Liver (tissue), 9 donors: Measurements from ENCODE around the gene PHLPP1. TPM values are rescaled to one million over a fixed set of nuclear protein-coding genes. Genes with fewer than 3 reads are reported as not detected.

Experiments
- DNase-seq: peaks from one replicate; pipeline ENCODE4 v3.0.0-alpha.2; 2017; ENCODE audit warnings: low spot score
- H3K27ac ChIP-seq, 2 donors: one replicate each; pipeline ENCODE4 v1.7.0; 2013; ENCODE audit warnings: inconsistent platforms in 2 of 2, low read length in 2 of 2, control low read depth in 1 of 2, low read depth in 1 of 2, mild to moderate bottlenecking in 1 of 2
- H3K27me3 ChIP-seq, 4 donors: one replicate each; pipeline versions ENCODE4 v1.6.1 to v1.7.0; 2013; ENCODE audit warnings: low read length in 3 of 4, inconsistent platforms in 1 of 4, mild to moderate bottlenecking in 1 of 4, moderate library complexity in 1 of 4; ENCODE audit not compliant: control insufficient read depth in 4 of 4, insufficient read depth in 4 of 4
- H3K36me3 ChIP-seq, 4 donors: one replicate each; pipeline versions ENCODE4 v1.6.1 to v1.7.0; 2013; ENCODE audit warnings: low read length in 3 of 4, mild to moderate bottlenecking in 3 of 4, low read depth in 1 of 4, moderate library complexity in 1 of 4; ENCODE audit not compliant: control insufficient read depth in 4 of 4, insufficient read depth in 3 of 4
- H3K4me1 ChIP-seq, 4 donors: one replicate each; pipeline versions ENCODE4 v1.6.1 to v1.7.0; 2013; ENCODE audit warnings: low read length in 3 of 4, mild to moderate bottlenecking in 3 of 4, moderate library complexity in 1 of 4; ENCODE audit not compliant: control insufficient read depth in 4 of 4, insufficient read depth in 4 of 4
- H3K4me3 ChIP-seq, 3 donors: one replicate each; pipeline versions ENCODE4 v1.6.1 to v1.7.0; 2013; ENCODE audit warnings: low read length in 3 of 3, control low read depth in 1 of 3, low read depth in 1 of 3, mild to moderate bottlenecking in 1 of 3
- H3K9ac ChIP-seq, 2 donors: one replicate each; pipeline ENCODE4 v1.7.0; 2013; ENCODE audit warnings: low read length in 2 of 2, mild to moderate bottlenecking in 2 of 2, moderate library complexity in 2 of 2, control low read depth in 1 of 2, low read depth in 1 of 2
- H3K9me3 ChIP-seq, 4 donors: one replicate each; pipeline versions ENCODE4 v1.6.1 to v1.7.0; 2013; ENCODE audit warnings: low read length in 3 of 4; ENCODE audit not compliant: control insufficient read depth in 4 of 4
- EGR1 ChIP-seq, 2 donors: IDR thresholded peaks; 2 replicates each; pipeline ENCODE4 v1.6.1; 2016 to 2018; ENCODE audit warnings: antibody characterized with exemption in 2 of 2, low read depth in 2 of 2
- FOXA1 ChIP-seq: IDR thresholded peaks from 2 replicates; pipeline ENCODE4 v1.6.1; 2016; ENCODE audit warnings: antibody characterized with exemption
- FOXA2 ChIP-seq: IDR thresholded peaks from 2 replicates; pipeline ENCODE4 v1.6.1; 2016; ENCODE audit warnings: antibody characterized with exemption
- GABPA ChIP-seq, 2 donors: IDR thresholded peaks in 1 of 2; conservative IDR thresholded peaks in 1 of 2; 2 replicates each; pipeline ENCODE4 v1.6.1; 2016; ENCODE audit warnings: antibody characterized with exemption in 2 of 2, mild to moderate bottlenecking in 1 of 2, moderate library complexity in 1 of 2
- HNF4A ChIP-seq, 2 donors: conservative IDR thresholded peaks; 2 replicates each; pipeline ENCODE4 v1.6.1; 2016; ENCODE audit warnings: antibody characterized with exemption in 2 of 2, mild to moderate bottlenecking in 2 of 2
- HNF4G ChIP-seq: IDR thresholded peaks from 2 replicates; pipeline ENCODE4 v1.6.1; 2016; ENCODE audit warnings: antibody characterized with exemption
- JUND ChIP-seq, 2 donors: IDR thresholded peaks; 2 replicates each; pipeline ENCODE4 v1.6.1; 2016; ENCODE audit warnings: antibody characterized with exemption in 2 of 2
- NR2F2 ChIP-seq: IDR thresholded peaks from 2 replicates; pipeline ENCODE4 v1.6.1; 2016; ENCODE audit warnings: antibody characterized with exemption
- RAD21 ChIP-seq, 2 donors: IDR thresholded peaks; 2 replicates each; pipeline ENCODE4 v1.6.1; 2016; ENCODE audit warnings: antibody characterized with exemption in 2 of 2, mild to moderate bottlenecking in 2 of 2
- RXRA ChIP-seq, 2 donors: IDR thresholded peaks; 2 replicates each; pipeline ENCODE4 v1.6.1; 2017 to 2018; ENCODE audit warnings: antibody characterized with exemption in 2 of 2, mild to moderate bottlenecking in 1 of 2
- SP1 ChIP-seq: IDR thresholded peaks from 2 replicates; pipeline ENCODE4 v1.6.1; 2018; ENCODE audit warnings: antibody characterized with exemption, mild to moderate bottlenecking
- TAF1 ChIP-seq: conservative IDR thresholded peaks from 2 replicates; pipeline ENCODE4 v1.6.1; 2016; ENCODE audit warnings: antibody characterized with exemption, mild to moderate bottlenecking
- YY1 ChIP-seq: IDR thresholded peaks from 2 replicates; pipeline ENCODE4 v1.6.1; 2016; ENCODE audit warnings: antibody characterized with exemption, mild to moderate bottlenecking
- WGBS: extraction: QIAGEN DNeasy Blood & Tissue Kit; methylation state at CpG from one replicate; pipeline ENCODE4 v1.1.7; 2013; 5-methylcytosine and 5-hydroxymethylcytosine counted together
- polyA plus RNA-seq, 2 donors: library from polyadenylated mRNA; stranded (reverse) in 1 of 2; unstranded in 1 of 2; fragments of 200-250 nt in 1 of 2; fragments of >200 nt in 1 of 2; fragmentation: Nextera tagmentation in 1 of 2; extraction: Ambion mirVana in 1 of 2; gene quantifications; one replicate each; pipeline versions ENCODE4 v1.2.1 to v1.2.3, GENCODE V29; 2013 to 2015
- total RNA-seq, 2 donors: library from RNA; depleted of rRNA; stranded (reverse); fragments of >200 nt; gene quantifications; one replicate each; pipeline ENCODE4 v1.2.3, GENCODE V29; 2014
- TF ChIP-seq, protein P1 (sequence below): fragments of 150-350 bp; IDR thresholded peaks from 2 replicates; pipeline ENCODE4 v1.5.1; 2017; ENCODE audit warnings: improper control_type of control experiment, low read depth, low read length; ENCODE audit not compliant: missing input control
- TF ChIP-seq, protein P2 (sequence below): IDR thresholded peaks from 2 replicates; pipeline ENCODE4 v1.6.1; 2016; ENCODE audit warnings: antibody characterized with exemption
- TF ChIP-seq, protein P3 (sequence below): IDR thresholded peaks from 2 replicates; pipeline ENCODE4 v1.6.1; 2016; ENCODE audit warnings: antibody characterized with exemption
- TF ChIP-seq, protein P4 (sequence below): IDR thresholded peaks from 2 replicates; pipeline ENCODE4 v1.6.1; 2016; ENCODE audit warnings: antibody characterized with exemption, mild to moderate bottlenecking
- TF ChIP-seq, protein P5 (sequence below): IDR thresholded peaks from 2 replicates; pipeline ENCODE4 v1.6.1; 2016; ENCODE audit warnings: antibody characterized with exemption
- donor health status: healthy.
- donor health status: healthy.
- donor health status: healthy.
- donor health status: healthy.
- donor health status: healthy.

The PHLPP1 gene
- total and polyA plus RNA-seq, 4 donors = 4.2 to 14.5 (median 8.6) TPM

- peaks cover 4 to 31% (median 17%) of the 10 kb centered on the region in 4 donors for H3K36me3 ChIP-seq
- no peak overlapping the region for H3K9ac ChIP-seq
- no peak overlapping the region for H3K4me3 ChIP-seq
- no peaks in the 10 kb centered on the region for H3K9me3 ChIP-seq
- no peaks in the 10 kb centered on the region for H3K4me1 ChIP-seq
- no peaks in the 10 kb centered on the region for H3K27me3 ChIP-seq
- peak; percentile 83 for TF ChIP-seq NR2F2
- TF ChIP-seq, protein P1, sequence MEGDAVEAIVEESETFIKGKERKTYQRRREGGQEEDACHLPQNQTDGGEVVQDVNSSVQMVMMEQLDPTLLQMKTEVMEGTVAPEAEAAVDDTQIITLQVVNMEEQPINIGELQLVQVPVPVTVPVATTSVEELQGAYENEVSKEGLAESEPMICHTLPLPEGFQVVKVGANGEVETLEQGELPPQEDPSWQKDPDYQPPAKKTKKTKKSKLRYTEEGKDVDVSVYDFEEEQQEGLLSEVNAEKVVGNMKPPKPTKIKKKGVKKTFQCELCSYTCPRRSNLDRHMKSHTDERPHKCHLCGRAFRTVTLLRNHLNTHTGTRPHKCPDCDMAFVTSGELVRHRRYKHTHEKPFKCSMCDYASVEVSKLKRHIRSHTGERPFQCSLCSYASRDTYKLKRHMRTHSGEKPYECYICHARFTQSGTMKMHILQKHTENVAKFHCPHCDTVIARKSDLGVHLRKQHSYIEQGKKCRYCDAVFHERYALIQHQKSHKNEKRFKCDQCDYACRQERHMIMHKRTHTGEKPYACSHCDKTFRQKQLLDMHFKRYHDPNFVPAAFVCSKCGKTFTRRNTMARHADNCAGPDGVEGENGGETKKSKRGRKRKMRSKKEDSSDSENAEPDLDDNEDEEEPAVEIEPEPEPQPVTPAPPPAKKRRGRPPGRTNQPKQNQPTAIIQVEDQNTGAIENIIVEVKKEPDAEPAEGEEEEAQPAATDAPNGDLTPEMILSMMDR = no peak
- DNase-seq = no peak
- WGBS = 74% methylated on average over 6 of the region's 6 CpGs
- no peak overlapping the region for H3K27ac ChIP-seq
These were observed 179.5 kb downstream of the PHLPP1 start for GRCh38 chr18:62894681-62895390.

DNA sequence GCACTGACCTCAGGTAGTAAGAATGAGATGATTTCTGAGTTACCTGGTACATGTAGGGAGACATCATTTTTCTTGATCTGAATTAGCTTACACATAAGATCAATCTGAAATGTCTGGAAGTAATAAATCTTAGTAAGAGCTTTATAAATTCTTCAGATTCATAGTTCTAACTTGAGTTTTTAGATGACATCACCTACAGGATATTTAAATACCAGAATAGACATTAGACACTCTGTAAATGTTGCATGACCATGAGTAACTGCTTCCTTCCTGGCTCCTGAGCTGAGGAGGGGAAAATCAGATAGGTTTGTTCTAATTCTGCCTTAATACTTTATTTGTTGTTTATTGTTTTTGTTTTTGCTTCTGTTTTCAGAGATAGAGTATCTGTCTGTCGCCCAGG, 181.8 kb downstream of the PHLPP1 start:
- Histone ChIP-seq H3K27ac (no peak overlapping the region), H3K4me1 (no peaks in the 10 kb centered on the region), H3K9ac (no peak overlapping the region), H3K27me3 (no peaks in the 10 kb centered on the region), H3K36me3 (peaks cover 4 to 32% (median 17%) of the 10 kb centered on the region in 4 donors), H3K9me3 (no peaks in the 10 kb centered on the region), H3K4me3 (no peak overlapping the region)
- DNase-seq = no peak
- WGBS = 89% methylated on average over 1 of the region's 1 CpG
- TF ChIP-seq, protein P2, sequence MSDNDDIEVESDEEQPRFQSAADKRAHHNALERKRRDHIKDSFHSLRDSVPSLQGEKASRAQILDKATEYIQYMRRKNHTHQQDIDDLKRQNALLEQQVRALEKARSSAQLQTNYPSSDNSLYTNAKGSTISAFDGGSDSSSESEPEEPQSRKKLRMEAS = no peak
- TF ChIP-seq, protein P1 = no peak
- TF ChIP-seq JUND (IDR thresholded peaks at IDR 0.05) = no peak
- TF ChIP-seq NR2F2 = no peak
- no peak for TF ChIP-seq HNF4A (conservative IDR thresholded peaks at IDR 0.05)
- no peak for TF ChIP-seq YY1
- TF ChIP-seq GABPA (IDR thresholded peaks at IDR 0.05 in 1 of 2, conservative IDR thresholded peaks at IDR 0.05 in 1 of 2) = no peak
- no peak for TF ChIP-seq FOXA2
- TF ChIP-seq FOXA1 = no peak
- no peak for TF ChIP-seq HNF4G
- TF ChIP-seq, protein P3, sequence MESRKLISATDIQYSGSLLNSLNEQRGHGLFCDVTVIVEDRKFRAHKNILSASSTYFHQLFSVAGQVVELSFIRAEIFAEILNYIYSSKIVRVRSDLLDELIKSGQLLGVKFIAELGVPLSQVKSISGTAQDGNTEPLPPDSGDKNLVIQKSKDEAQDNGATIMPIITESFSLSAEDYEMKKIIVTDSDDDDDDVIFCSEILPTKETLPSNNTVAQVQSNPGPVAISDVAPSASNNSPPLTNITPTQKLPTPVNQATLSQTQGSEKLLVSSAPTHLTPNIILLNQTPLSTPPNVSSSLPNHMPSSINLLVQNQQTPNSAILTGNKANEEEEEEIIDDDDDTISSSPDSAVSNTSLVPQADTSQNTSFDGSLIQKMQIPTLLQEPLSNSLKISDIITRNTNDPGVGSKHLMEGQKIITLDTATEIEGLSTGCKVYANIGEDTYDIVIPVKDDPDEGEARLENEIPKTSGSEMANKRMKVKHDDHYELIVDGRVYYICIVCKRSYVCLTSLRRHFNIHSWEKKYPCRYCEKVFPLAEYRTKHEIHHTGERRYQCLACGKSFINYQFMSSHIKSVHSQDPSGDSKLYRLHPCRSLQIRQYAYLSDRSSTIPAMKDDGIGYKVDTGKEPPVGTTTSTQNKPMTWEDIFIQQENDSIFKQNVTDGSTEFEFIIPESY = no peak
- no peak for TF ChIP-seq RXRA (IDR thresholded peaks at IDR 0.05)
- TF ChIP-seq RAD21 (IDR thresholded peaks at IDR 0.05) = no peak
- TF ChIP-seq, protein P4, sequence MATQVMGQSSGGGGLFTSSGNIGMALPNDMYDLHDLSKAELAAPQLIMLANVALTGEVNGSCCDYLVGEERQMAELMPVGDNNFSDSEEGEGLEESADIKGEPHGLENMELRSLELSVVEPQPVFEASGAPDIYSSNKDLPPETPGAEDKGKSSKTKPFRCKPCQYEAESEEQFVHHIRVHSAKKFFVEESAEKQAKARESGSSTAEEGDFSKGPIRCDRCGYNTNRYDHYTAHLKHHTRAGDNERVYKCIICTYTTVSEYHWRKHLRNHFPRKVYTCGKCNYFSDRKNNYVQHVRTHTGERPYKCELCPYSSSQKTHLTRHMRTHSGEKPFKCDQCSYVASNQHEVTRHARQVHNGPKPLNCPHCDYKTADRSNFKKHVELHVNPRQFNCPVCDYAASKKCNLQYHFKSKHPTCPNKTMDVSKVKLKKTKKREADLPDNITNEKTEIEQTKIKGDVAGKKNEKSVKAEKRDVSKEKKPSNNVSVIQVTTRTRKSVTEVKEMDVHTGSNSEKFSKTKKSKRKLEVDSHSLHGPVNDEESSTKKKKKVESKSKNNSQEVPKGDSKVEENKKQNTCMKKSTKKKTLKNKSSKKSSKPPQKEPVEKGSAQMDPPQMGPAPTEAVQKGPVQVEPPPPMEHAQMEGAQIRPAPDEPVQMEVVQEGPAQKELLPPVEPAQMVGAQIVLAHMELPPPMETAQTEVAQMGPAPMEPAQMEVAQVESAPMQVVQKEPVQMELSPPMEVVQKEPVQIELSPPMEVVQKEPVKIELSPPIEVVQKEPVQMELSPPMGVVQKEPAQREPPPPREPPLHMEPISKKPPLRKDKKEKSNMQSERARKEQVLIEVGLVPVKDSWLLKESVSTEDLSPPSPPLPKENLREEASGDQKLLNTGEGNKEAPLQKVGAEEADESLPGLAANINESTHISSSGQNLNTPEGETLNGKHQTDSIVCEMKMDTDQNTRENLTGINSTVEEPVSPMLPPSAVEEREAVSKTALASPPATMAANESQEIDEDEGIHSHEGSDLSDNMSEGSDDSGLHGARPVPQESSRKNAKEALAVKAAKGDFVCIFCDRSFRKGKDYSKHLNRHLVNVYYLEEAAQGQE = no peak
- TF ChIP-seq EGR1 (IDR thresholded peaks at IDR 0.05; ENCODE audit: low read depth in 2 of 2) = no peak
- TF ChIP-seq TAF1 = no peak
- no peak for TF ChIP-seq SP1
- TF ChIP-seq, protein P5, sequence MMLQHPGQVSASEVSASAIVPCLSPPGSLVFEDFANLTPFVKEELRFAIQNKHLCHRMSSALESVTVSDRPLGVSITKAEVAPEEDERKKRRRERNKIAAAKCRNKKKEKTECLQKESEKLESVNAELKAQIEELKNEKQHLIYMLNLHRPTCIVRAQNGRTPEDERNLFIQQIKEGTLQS = no peak
